Heart left ventricle (tissue), 16 donors: Measurements from ENCODE around the gene POU3F3. TPM values are rescaled to one million over a fixed set of nuclear protein-coding genes. Genes with fewer than 3 reads are reported as not detected.

ENCODE experiments used
- ATAC-seq, 4 donors: fragments of 200-7000 bp; cut with Tn5 transposase; one replicate each; pipeline ENCODE4 v1.9.1; 2020 to 2022; ENCODE audit warnings: moderate library complexity in 4 of 4, mild to moderate bottlenecking in 3 of 4, moderate number of reproducible peaks in 1 of 4
- DNase-seq, 5 donors: peaks; one replicate each; pipeline ENCODE4 v3.0.0-alpha.2; 2020
- H3K27ac ChIP-seq, 12 donors: fragments of 200-600 bp; sonication (generic) in 4 of 12; one replicate each; pipeline versions ENCODE4 v1.5.0 to v1.8.0; 2016 to 2022; ENCODE audit warnings: mild to moderate bottlenecking in 2 of 12
- H3K27me3 ChIP-seq, 9 donors: fragments of 200-600 bp; sonication (generic) in 2 of 9; one replicate each; pipeline versions ENCODE4 v1.5.1 to v1.8.0; 2016 to 2022; ENCODE audit warnings: mild to moderate bottlenecking in 3 of 9
- H3K36me3 ChIP-seq, 9 donors: fragments of 200-600 bp; sonication (generic) in 2 of 9; one replicate each; pipeline versions ENCODE4 v1.5.0 to v1.8.0; 2018 to 2022; ENCODE audit warnings: mild to moderate bottlenecking in 2 of 9
- H3K4me1 ChIP-seq, 12 donors: fragments of 200-600 bp; sonication (generic) in 4 of 12; one replicate each; pipeline versions ENCODE4 v1.5.0 to v1.8.0; 2016 to 2022; ENCODE audit warnings: mild to moderate bottlenecking in 3 of 12
- H3K4me3 ChIP-seq, 12 donors: fragments of 200-600 bp; sonication (generic) in 4 of 12; one replicate each; pipeline versions ENCODE4 v1.5.0 to v1.8.0; 2017 to 2022; ENCODE audit warnings: mild to moderate bottlenecking in 9 of 12, moderate library complexity in 4 of 12
- H3K9me3 ChIP-seq, 12 donors: fragments of 200-600 bp; sonication (generic) in 4 of 12; one replicate each; pipeline versions ENCODE4 v1.5.0 to v1.8.0; 2016 to 2022; ENCODE audit warnings: mild to moderate bottlenecking in 1 of 12
- POLR2A ChIP-seq, 2 donors: fragments of 450-650 bp; IDR thresholded peaks; one replicate each; pipeline ENCODE4 v1.6.1; 2017; ENCODE audit warnings: antibody characterized with exemption in 2 of 2, mild to moderate bottlenecking in 2 of 2, moderate library complexity in 2 of 2
- WGBS, 4 donors: extraction: QIAGEN DNeasy Blood & Tissue Kit in 2 of 4; methylation state at CpG; one replicate each; pipeline versions ENCODE4 v1.1.5 to v1.1.7; 2013 to 2018; 5-methylcytosine and 5-hydroxymethylcytosine counted together
- intact Hi-C, 10 donors: fragments of 100-400 bp; cut with DNase I; formaldehyde crosslinking; loops; one replicate each; pipeline versions ENCODE4 v1.11.1 to v1.14.2; 2022
- polyA plus RNA-seq, 2 donors: library from polyadenylated mRNA; stranded (reverse); fragments of 200-250 nt; gene quantifications; one replicate each; pipeline ENCODE4 v1.2.3, GENCODE V29; 2013
- total RNA-seq, 9 donors: library from RNA; depleted of rRNA in 2 of 9; stranded (reverse); fragments of >200 nt in 2 of 9; fragmentation: NEBNext Ultra II Directional in 3 of 9; extraction: Animal tissue kit (Norgen Biotek cat#: 25700) in 3 of 9; gene quantifications; one replicate each; pipeline versions ENCODE4 v1.1.0 to v1.2.4, GENCODE V29; 2016 to 2023
- TF ChIP-seq, protein P1 (sequence below), 12 donors: fragments of 200-600 bp; sonication (generic) in 4 of 12; IDR thresholded peaks; one replicate each; pipeline versions ENCODE4 v1.5.0 to v1.8.0; 2018 to 2022; ENCODE audit warnings: antibody characterized with exemption in 12 of 12, mild to moderate bottlenecking in 5 of 12
- donor health status: ischemic (EF 13 %, LVEDD 7.1; RV severe dilation, severe dysfunction).
- donor health status: healthy with polysubstance abuse.
- donor health status: DM: no; HTN: yes; CAD: no.
- donor health status: DM: no; HTN: no; CAD: no.
- donor health status: ischemic (EF 25% LVEDD 6.9; RV normal size, moderate dysfunction).
- donor health status: ischemic (EF 25% LVEDD 5.7; RV mildly dilated, moderate dysfunction).
- donor health status: healthy.
- donor health status: DM: yes; HTN: yes; CAD: no.
- donor health status: ischemic (EF 35%, LVEDD 5.7; RV mildly dilated, moderate dysfunction).
- donor health status: nonischemic (EF 11% LVEDD 7.7; RV severe dilation, severe dysfunction).
- donor health status: DM: yes; HTN: yes; CAD: no.
- donor health status: PGD.
- donor health status: ischemic (EF 29% LVEDD 5.4; RV normal size, mild dysfunction).
- donor health status: nonischemic (EF 23%, LVEDD 6.1; RV moderate dilation, normal function).

Gene POU3F3
- total and polyA plus RNA-seq, 11 donors: 0.08 to 0.27 TPM; not detected in 9

DNA sequence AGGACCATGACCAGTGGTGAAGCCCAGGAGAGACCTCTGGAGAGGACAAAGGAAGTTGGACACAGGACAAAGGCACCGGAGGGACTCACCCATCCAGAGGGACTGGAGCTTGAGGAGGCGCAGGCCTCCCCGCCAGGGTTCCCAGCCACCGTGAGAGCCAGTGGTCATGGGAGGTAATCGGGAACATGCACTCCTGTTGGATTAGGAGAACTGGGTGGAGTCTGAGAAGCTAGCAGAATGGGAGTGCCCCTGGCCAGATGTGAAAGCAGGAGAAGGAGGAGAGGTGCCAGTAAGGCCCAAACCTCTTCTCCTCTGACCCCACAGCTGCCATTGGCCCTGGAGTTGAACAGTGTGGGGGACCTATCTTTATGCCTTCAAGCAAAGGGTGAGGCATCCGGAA lies 20.3 kb downstream of the POU3F3 start:
- Histone ChIP-seq H3K4me1 (peaks cover 0 to 22% (median 8%) of the 10 kb centered on the region in 12 donors), H3K4me3 (no peak overlapping the region), H3K9me3 (no peaks in the 10 kb centered on the region), H3K27ac (no peak overlapping the region), H3K36me3 (no peaks in the 10 kb centered on the region), H3K27me3 (peaks cover 29 to 92% (median 41%) of the 10 kb centered on the region in 9 donors)
- intact Hi-C loops: loop anchor here in 4 of 10 donors (5.0 to 10.0 kb wide), 5 partner anchors 619 to 1712 kb away; no protein-coding TSS in a partner anchor
- TF ChIP-seq, protein P1, sequence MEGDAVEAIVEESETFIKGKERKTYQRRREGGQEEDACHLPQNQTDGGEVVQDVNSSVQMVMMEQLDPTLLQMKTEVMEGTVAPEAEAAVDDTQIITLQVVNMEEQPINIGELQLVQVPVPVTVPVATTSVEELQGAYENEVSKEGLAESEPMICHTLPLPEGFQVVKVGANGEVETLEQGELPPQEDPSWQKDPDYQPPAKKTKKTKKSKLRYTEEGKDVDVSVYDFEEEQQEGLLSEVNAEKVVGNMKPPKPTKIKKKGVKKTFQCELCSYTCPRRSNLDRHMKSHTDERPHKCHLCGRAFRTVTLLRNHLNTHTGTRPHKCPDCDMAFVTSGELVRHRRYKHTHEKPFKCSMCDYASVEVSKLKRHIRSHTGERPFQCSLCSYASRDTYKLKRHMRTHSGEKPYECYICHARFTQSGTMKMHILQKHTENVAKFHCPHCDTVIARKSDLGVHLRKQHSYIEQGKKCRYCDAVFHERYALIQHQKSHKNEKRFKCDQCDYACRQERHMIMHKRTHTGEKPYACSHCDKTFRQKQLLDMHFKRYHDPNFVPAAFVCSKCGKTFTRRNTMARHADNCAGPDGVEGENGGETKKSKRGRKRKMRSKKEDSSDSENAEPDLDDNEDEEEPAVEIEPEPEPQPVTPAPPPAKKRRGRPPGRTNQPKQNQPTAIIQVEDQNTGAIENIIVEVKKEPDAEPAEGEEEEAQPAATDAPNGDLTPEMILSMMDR (IDR thresholded peaks at IDR 0.05): no peak
- TF ChIP-seq POLR2A (IDR thresholded peaks at IDR 0.05): no peak
- 57 to 60% (median 58%) methylated on average over 6 of the region's 6 CpGs for WGBS, 4 donors
- no peak for ATAC-seq
- no peak for DNase-seq

DNA sequence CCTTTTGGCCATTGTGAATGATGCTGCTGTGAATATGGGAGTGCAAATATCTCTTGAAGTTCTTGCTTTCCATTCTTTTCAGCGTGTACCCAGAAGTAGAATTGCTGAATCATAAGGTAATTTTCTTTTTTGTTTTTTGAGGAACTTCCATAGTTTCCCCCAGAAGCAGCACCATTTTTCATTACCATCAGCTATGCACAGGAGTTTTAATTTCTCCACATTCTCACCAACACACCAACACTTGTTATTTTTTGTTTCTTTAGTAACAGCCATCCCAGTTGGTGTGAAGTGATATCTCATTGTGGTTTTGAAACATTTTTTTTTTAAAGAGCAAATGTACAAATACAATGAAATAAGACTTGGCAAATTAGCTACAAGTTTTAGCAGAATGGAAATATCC lies 21.3 kb downstream of the POU3F3 start:
- ATAC-seq (no peak), DNase-seq (no peak)
- TF ChIP-seq, protein P1 (IDR thresholded peaks at IDR 0.05): no peak
- TF ChIP-seq POLR2A (IDR thresholded peaks at IDR 0.05): no peak
- Histone ChIP-seq H3K4me3 (no peak overlapping the region), H3K9me3 (no peaks in the 10 kb centered on the region), H3K36me3 (no peaks in the 10 kb centered on the region), H3K4me1 (peaks cover 0 to 22% (median 8%) of the 10 kb centered on the region in 12 donors), H3K27ac (no peak overlapping the region), H3K27me3 (peaks cover 20 to 89% (median 43%) of the 10 kb centered on the region in 9 donors)
- intact Hi-C loops: loop anchor here in 3 of 10 donors (10.0 kb wide), 4 partner anchors 620 to 1710 kb away; no protein-coding TSS in a partner anchor
- WGBS, 4 donors: 65 to 84% (median 72%) methylated on average over 1 of the region's 1 CpG

DNA sequence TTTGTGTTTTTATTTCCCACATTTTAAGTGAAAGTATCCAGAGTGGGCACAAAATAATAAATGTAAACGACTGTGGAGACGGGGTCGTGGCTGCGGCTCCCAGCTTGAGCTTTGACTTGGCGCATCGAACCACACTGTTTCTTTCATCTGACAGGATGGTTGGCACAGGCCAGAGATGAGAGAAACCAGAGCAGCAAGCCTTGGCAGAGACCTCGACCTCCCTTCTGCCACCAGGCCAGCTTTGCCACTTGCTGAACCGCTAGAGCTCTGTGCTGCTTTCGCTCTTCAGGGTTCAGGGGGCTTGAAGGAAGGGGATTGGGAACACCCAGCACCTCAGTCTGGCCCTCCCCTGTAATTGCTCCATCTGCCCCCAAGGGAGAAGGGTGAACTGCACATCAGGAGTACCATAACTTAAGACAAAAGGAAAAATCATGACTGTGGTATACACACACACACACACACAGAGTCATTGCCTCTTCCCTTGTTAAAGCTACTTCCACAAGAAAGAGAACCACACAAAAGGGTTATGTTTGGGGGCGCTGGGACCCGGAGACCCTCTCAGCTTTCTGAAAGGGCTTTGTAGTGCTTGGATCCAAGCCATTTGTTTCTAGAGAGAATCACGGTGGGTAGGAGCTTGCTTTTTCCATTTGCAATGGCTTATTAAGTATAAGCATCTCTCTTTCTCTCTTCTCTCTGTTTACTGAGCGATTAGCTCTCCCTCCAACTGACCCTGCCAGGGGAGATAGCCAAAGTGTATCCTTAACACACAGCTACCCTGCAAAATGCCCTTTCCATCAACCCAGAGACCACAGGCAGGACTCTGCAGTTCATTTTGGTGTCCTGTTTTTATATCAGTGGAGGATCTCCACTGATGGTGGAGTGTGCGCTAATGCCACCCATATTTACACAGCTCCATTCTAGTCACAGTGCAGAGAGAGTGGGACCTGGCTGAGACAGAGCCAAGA lies 23.0 kb downstream of the POU3F3 start:
- no peak overlapping the region for H3K4me3 ChIP-seq
- intact Hi-C loops: loop anchor here in 3 of 10 donors (10.0 kb wide), 4 partner anchors 622 to 1712 kb away; no protein-coding TSS in a partner anchor
- no peak overlapping the region for H3K27ac ChIP-seq
- peaks cover 0 to 19% (median 8%) of the 10 kb centered on the region in 12 donors for H3K4me1 ChIP-seq
- TF ChIP-seq, protein P1 (IDR thresholded peaks at IDR 0.05): no peak
- ATAC-seq (no peak), DNase-seq (no peak)
- H3K9me3 ChIP-seq: no peaks in the 10 kb centered on the region
- no peaks in the 10 kb centered on the region for H3K36me3 ChIP-seq
- 76 to 81% (median 77%) methylated on average over 14 of the region's 14 CpGs for WGBS, 4 donors
- peaks cover 11 to 89% (median 40%) of the 10 kb centered on the region in 9 donors for H3K27me3 ChIP-seq

DNA sequence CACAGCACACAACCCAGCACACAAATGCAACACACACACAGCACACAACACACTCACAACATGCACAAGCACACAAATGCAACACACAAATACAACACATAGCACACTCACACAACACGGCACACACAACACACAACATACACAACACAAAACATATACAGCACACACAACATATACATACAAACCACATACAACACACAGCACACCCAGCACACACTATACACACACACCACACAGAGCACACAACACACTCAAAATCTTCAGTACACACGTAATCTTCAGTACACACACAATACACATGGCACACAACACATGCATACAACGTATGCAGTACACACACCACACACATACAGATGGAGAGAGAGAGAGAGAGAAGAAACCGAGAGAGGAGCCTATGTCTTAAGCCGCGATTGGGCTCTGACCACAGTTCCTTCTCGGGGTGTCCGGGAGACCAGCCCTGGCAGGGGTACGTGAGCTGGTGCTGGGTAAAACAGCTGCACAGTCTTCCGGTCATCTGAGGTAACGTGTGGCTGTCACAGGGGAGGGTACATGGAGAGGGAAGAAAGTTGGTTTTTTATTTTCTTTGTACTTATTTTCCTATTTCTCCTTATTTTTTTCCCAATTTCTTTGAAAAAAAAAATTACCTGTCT lies 25.1 kb downstream of the POU3F3 start:
- DNase-seq (no peak), ATAC-seq (no peak)
- 78 to 86% (median 82%) methylated on average over 11 of the region's 11 CpGs for WGBS, 4 donors
- Histone ChIP-seq H3K4me3 (no peak overlapping the region), H3K27ac (no peak overlapping the region), H3K27me3 (peaks cover 0 to 78% (median 32%) of the 10 kb centered on the region in 9 donors), H3K4me1 (no peaks in the 10 kb centered on the region), H3K9me3 (no peaks in the 10 kb centered on the region), H3K36me3 (no peaks in the 10 kb centered on the region)
- no peak for TF ChIP-seq POLR2A (IDR thresholded peaks at IDR 0.05)
- TF ChIP-seq, protein P1 (IDR thresholded peaks at IDR 0.05): no peak
- intact Hi-C loops: loop anchor here in 3 of 10 donors (10.0 kb wide), 4 partner anchors 624 to 1714 kb away; no protein-coding TSS in a partner anchor
